Fibroblast of lung (primary cell): ENCODE results near the gene CCDC106.

Experiments used
- CTCF ChIP-seq, 2 donors: IDR thresholded peaks in 1 of 2; conservative IDR thresholded peaks in 1 of 2; 1 replicate in 1 of 2; 2 replicates in 1 of 2; pipeline ENCODE4 v1.5.1; 2011 to 2012; ENCODE audit warnings: low read length in 2 of 2, control low read depth in 1 of 2, inconsistent platforms in 1 of 2, low read depth in 1 of 2, mild to moderate bottlenecking in 1 of 2
- EZH2 ChIP-seq: IDR thresholded peaks from 2 replicates; pipeline ENCODE4 v1.5.1; 2012; ENCODE audit warnings: low read length, control low read depth, mild to moderate bottlenecking; ENCODE audit errors: missing control alignments

- TF ChIP-seq CTCF (conservative IDR thresholded peaks at IDR 0.05 in 1 of 2, IDR thresholded peaks at IDR 0.05 in 1 of 2; ENCODE audit: low read depth in 1 of 2, low read length in 2 of 2) = no peak
- no peak for TF ChIP-seq EZH2
These were observed 48.5 kb downstream of the CCDC106 start for GRCh38 chr19:55696301-55697068.
